GM12892 (cell line): Measurements from ENCODE around the gene MME.

Source experiments
- POLR2A ChIP-seq: IDR thresholded peaks from 2 replicates; pipeline ENCODE4 v1.6.1; 2011; ENCODE audit warnings: low read depth, low read length, control low read depth
- POLR2AphosphoS5 ChIP-seq: IDR thresholded peaks from 2 replicates; pipeline ENCODE4 v1.6.1; 2011; ENCODE audit warnings: low read depth, low read length, control low read depth

- no peak for TF ChIP-seq POLR2AphosphoS5
- TF ChIP-seq POLR2A = no peak
Observed at GRCh38 chr3:155196131-155197021, 116.3 kb downstream of the MME start.
